ENCODE results near the gene ADSL. TPM values are rescaled to one million over a fixed set of nuclear protein-coding genes. Genes with fewer than 3 reads are reported as not detected.

Gene ADSL
- total and polyA plus RNA-seq, 2 donors (not counting 1 experiment from before 2014, with no cell fraction given) = 61.0 to 63.8 TPM

GRCh38 chr22:40314041-40314440 lies 32.3 kb upstream of the ADSL start:
- H3K4me2 ChIP-seq (replicated peaks; ENCODE audit: low read depth, low read length, poor library complexity, severe bottlenecking) = no peak overlapping the region
- DNase-seq (no peak), ATAC-seq (ENCODE audit: low read depth) (no peak)
- POLR2A ChIA-PET = no interaction called here
- TF ChIP-seq EZH2 (IDR thresholded peaks at IDR 0.05; ENCODE audit: borderline replicate concordance, insufficient read depth, low read depth, low read length, poor library complexity, severe bottlenecking) = no peak
- TF ChIP-seq, protein P1, sequence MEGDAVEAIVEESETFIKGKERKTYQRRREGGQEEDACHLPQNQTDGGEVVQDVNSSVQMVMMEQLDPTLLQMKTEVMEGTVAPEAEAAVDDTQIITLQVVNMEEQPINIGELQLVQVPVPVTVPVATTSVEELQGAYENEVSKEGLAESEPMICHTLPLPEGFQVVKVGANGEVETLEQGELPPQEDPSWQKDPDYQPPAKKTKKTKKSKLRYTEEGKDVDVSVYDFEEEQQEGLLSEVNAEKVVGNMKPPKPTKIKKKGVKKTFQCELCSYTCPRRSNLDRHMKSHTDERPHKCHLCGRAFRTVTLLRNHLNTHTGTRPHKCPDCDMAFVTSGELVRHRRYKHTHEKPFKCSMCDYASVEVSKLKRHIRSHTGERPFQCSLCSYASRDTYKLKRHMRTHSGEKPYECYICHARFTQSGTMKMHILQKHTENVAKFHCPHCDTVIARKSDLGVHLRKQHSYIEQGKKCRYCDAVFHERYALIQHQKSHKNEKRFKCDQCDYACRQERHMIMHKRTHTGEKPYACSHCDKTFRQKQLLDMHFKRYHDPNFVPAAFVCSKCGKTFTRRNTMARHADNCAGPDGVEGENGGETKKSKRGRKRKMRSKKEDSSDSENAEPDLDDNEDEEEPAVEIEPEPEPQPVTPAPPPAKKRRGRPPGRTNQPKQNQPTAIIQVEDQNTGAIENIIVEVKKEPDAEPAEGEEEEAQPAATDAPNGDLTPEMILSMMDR (IDR thresholded peaks at IDR 0.05) = no peak
- Mint-ChIP-seq H3K4me3 (no peak overlapping the region), H3K27me3 (no peaks in the 10 kb centered on the region), H3K9me3 (ENCODE audit: insufficient read depth) (no peaks in the 10 kb centered on the region), H3K4me1 (no peaks in the 10 kb centered on the region), H3K27ac (no peak overlapping the region)
- no peaks in the 10 kb centered on the region for H3K9me3 ChIP-seq (ENCODE audit: control extremely low read depth in 1 of 3, control insufficient read depth in 2 of 3, insufficient read depth in 1 of 3, low read length in 2 of 3)
- H3K27me3 ChIP-seq (replicated peaks in 1 of 4; ENCODE audit: control extremely low read depth in 1 of 4, control insufficient read depth in 3 of 4, insufficient read depth in 4 of 4, low read length in 3 of 4) = no peaks in the 10 kb centered on the region
- CTCF ChIA-PET = no interaction called here
- peaks cover 8% of the 10 kb centered on the region for H4K20me1 ChIP-seq (ENCODE audit: control insufficient read depth, insufficient read depth, low read length, poor library complexity, severe bottlenecking)
- no peak overlapping the region for H2AFZ ChIP-seq (ENCODE audit: insufficient read depth, low read depth, low read length, poor library complexity, severe bottlenecking)
- no peaks in the 10 kb centered on the region for H3K79me2 ChIP-seq (ENCODE audit: control insufficient read depth, insufficient read depth, low read length)
- no peak overlapping the region for H3K4me3 ChIP-seq (ENCODE audit: control extremely low read depth in 1 of 5, extremely low read depth in 1 of 5, insufficient read depth in 1 of 5, low read depth in 2 of 5, low read length in 4 of 5)
- no peaks in the 10 kb centered on the region for H3K4me1 ChIP-seq (ENCODE audit: control insufficient read depth in 2 of 2, insufficient read depth in 2 of 2, low read length in 2 of 2)
- peaks cover 27 to 84% of the 10 kb centered on the region in 2 experiments for H3K36me3 ChIP-seq (replicated peaks in 1 of 2; ENCODE audit: control extremely low read depth in 1 of 2, control insufficient read depth in 1 of 2, extremely low read depth in 1 of 2, insufficient read depth in 2 of 2, low read length in 1 of 2)
- H3K9ac ChIP-seq (ENCODE audit: low read length) = no peak overlapping the region
- H3K27ac ChIP-seq (ENCODE audit: low read length in 2 of 2) = no peak overlapping the region
- intact Hi-C loops (cut with micrococcal nuclease) = no loop called here

DNA sequence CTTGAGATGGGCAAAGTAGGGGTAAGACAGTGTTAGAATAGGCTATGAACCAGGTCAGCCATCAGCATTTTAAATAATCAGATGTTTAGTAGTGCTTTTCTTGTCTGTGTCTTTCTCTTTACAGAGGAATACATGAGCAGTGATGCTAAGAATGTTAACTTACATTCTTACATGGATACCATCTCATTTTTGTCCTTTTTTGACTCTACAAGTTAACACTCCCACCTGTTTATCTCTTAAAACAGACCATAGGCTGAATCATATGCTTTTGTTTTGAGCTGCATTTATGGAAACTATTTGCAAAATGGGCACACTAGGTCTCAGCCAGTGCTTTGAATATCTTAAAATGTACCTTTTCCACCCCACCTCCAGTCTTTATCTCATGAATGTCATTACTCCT lies 25.6 kb upstream of the ADSL start:
- intact Hi-C loops (cut with micrococcal nuclease) = no loop called here
- ATAC-seq (ENCODE audit: low read depth) (no peak), DNase-seq (no peak)
- Mint-ChIP-seq H3K4me1 (peaks cover 8% of the 10 kb centered on the region), H3K4me3 (no peak overlapping the region), H3K27me3 (no peaks in the 10 kb centered on the region), H3K27ac (no peak overlapping the region), H3K9me3 (ENCODE audit: insufficient read depth) (no peaks in the 10 kb centered on the region)
- no peaks in the 10 kb centered on the region for H4K20me1 ChIP-seq (ENCODE audit: control insufficient read depth, insufficient read depth, low read length, poor library complexity, severe bottlenecking)
- H3K27ac ChIP-seq (ENCODE audit: low read length in 2 of 2) = no peak overlapping the region
- H3K4me3 ChIP-seq (ENCODE audit: control extremely low read depth in 1 of 5, extremely low read depth in 1 of 5, insufficient read depth in 1 of 5, low read depth in 2 of 5, low read length in 4 of 5) = no peak overlapping the region
- H3K36me3 ChIP-seq (replicated peaks in 1 of 2; ENCODE audit: control extremely low read depth in 1 of 2, control insufficient read depth in 1 of 2, extremely low read depth in 1 of 2, insufficient read depth in 2 of 2, low read length in 1 of 2) = peaks cover 8 to 72% of the 10 kb centered on the region in 2 experiments
- TF ChIP-seq EZH2 (IDR thresholded peaks at IDR 0.05; ENCODE audit: borderline replicate concordance, insufficient read depth, low read depth, low read length, poor library complexity, severe bottlenecking) = no peak
- TF ChIP-seq, protein P1 (IDR thresholded peaks at IDR 0.05) = no peak
- no peaks in the 10 kb centered on the region for H3K4me1 ChIP-seq (ENCODE audit: control insufficient read depth in 2 of 2, insufficient read depth in 2 of 2, low read length in 2 of 2)
- no peaks in the 10 kb centered on the region for H3K27me3 ChIP-seq (replicated peaks in 1 of 4; ENCODE audit: control extremely low read depth in 1 of 4, control insufficient read depth in 3 of 4, insufficient read depth in 4 of 4, low read length in 3 of 4)
- no peak overlapping the region for H3K9ac ChIP-seq (ENCODE audit: low read length)
- H3K79me2 ChIP-seq (ENCODE audit: control insufficient read depth, insufficient read depth, low read length) = no peaks in the 10 kb centered on the region
- H2AFZ ChIP-seq (ENCODE audit: insufficient read depth, low read depth, low read length, poor library complexity, severe bottlenecking) = no peak overlapping the region
- H3K9me3 ChIP-seq (ENCODE audit: control extremely low read depth in 1 of 3, control insufficient read depth in 2 of 3, insufficient read depth in 1 of 3, low read length in 2 of 3) = no peaks in the 10 kb centered on the region
- POLR2A ChIA-PET = no interaction called here
- CTCF ChIA-PET = no interaction called here
- H3K4me2 ChIP-seq (replicated peaks; ENCODE audit: low read depth, low read length, poor library complexity, severe bottlenecking) = no peak overlapping the region

All from B cell (primary cell).